IMR-90 (cell line): ENCODE results near the gene APIP. TPM values are rescaled to one million over a fixed set of nuclear protein-coding genes. Genes with fewer than 3 reads are reported as not detected.

Source experiments
- ATAC-seq: fragments of 200-7000 bp; cut with Tn5 transposase; 2 replicates; pipeline ENCODE4 v1.9.1; 2020; ENCODE audit warnings: low read depth, mild to moderate bottlenecking, moderate library complexity
- BruUV-seq: library from RNA; stranded (reverse); fragments of 400-500 nt; replicated peaks from 2 replicates; lab custom pipeline; 2021; lab: Mats Ljungman, UMichigan
- CTCF ChIA-PET: fragments of 300-600 bp; formaldehyde crosslinking; extraction: SDS; loops from one replicate; lab custom pipeline; 2021; ENCODE audit warnings: antibody characterized with exemption; lab: Yijun Ruan, JAX
- POLR2A ChIA-PET: fragments of 300-600 bp; sonication (Branson Sonifier 250); formaldehyde crosslinking; loops from one replicate; lab custom pipeline; 2022; ENCODE audit warnings: antibody characterized with exemption; ENCODE audit not compliant: unreplicated experiment; lab: Charles Lee
- DNase-seq: peaks from one replicate; pipeline ENCODE4 v3.0.0; 2013
- H2AFZ ChIP-seq: replicated peaks from 2 replicates; pipeline ENCODE3; 2013; ENCODE audit warnings: low read length, mild to moderate bottlenecking; ENCODE audit not compliant: poor library complexity
- H2AK5ac ChIP-seq: 2 replicates; pipeline ENCODE4 v1.6.1; 2013; ENCODE audit warnings: low read depth, low read length, inconsistent platforms
- H2AK9ac ChIP-seq: replicated peaks from 2 replicates; pipeline ENCODE3; 2013; ENCODE audit warnings: mild to moderate bottlenecking, low read depth, low read length, moderate library complexity; ENCODE audit not compliant: poor library complexity
- H2BK120ac ChIP-seq: 2 replicates; pipeline ENCODE4 v1.6.1; 2013; ENCODE audit warnings: low read depth, low read length, inconsistent platforms
- H2BK15ac ChIP-seq: 3 replicates; pipeline ENCODE4 v1.6.1; 2013; ENCODE audit warnings: low read depth, low read length, inconsistent platforms
- H2BK20ac ChIP-seq: 2 replicates; pipeline ENCODE4 v1.6.1; 2013; ENCODE audit warnings: low read depth, mild to moderate bottlenecking, inconsistent platforms, low read length, moderate library complexity
- H2BK5ac ChIP-seq: 2 replicates; pipeline ENCODE4 v1.6.1; 2013; ENCODE audit warnings: mild to moderate bottlenecking, low read depth, low read length, inconsistent platforms; ENCODE audit not compliant: poor library complexity, severe bottlenecking
- H3K14ac ChIP-seq: replicated peaks from 2 replicates; pipeline ENCODE4 v1.6.1; 2013; ENCODE audit warnings: low read depth, low read length, inconsistent platforms
- H3K18ac ChIP-seq: 2 replicates; pipeline ENCODE4 v1.6.1; 2013; ENCODE audit warnings: low read depth, low read length, control low read depth
- H3K23ac ChIP-seq: 2 replicates; pipeline ENCODE4 v1.6.1; 2013; ENCODE audit warnings: low read depth, low read length, inconsistent platforms
- H3K27ac ChIP-seq: 2 replicates; pipeline ENCODE4 v1.5.1; 2013; ENCODE audit warnings: mild to moderate bottlenecking, control low read depth, low read length; ENCODE audit not compliant: insufficient read depth
- H3K27me3 ChIP-seq: 2 replicates; pipeline ENCODE4 v1.6.1; 2013; ENCODE audit warnings: low read length; ENCODE audit not compliant: control insufficient read depth, insufficient read depth
- H3K36me3 ChIP-seq: 2 replicates; pipeline ENCODE4 v1.6.1; 2013; ENCODE audit warnings: low read length, mixed read lengths; ENCODE audit not compliant: control insufficient read depth, insufficient read depth
- H3K4ac ChIP-seq: 2 replicates; pipeline ENCODE4 v1.6.1; 2013; ENCODE audit warnings: low read depth, low read length, inconsistent platforms
- H3K4me1 ChIP-seq: 2 replicates; pipeline ENCODE4 v1.6.1; 2013; ENCODE audit warnings: low read length, mixed read lengths; ENCODE audit not compliant: control insufficient read depth, insufficient read depth
- H3K4me2 ChIP-seq: 2 replicates; pipeline ENCODE4 v1.6.1; 2013; ENCODE audit warnings: low read depth, mild to moderate bottlenecking, control low read depth, low read length, moderate library complexity
- H3K4me3 ChIP-seq: 2 replicates; pipeline ENCODE4 v1.5.1; 2013; ENCODE audit warnings: low read depth, mild to moderate bottlenecking, control low read depth, low read length, moderate library complexity; ENCODE audit not compliant: insufficient read depth
- H3K56ac ChIP-seq: 2 replicates; pipeline ENCODE4 v1.6.1; 2013; ENCODE audit warnings: low read length, inconsistent platforms; ENCODE audit not compliant: insufficient read depth; ENCODE audit errors: extremely low read depth
- H3K79me1 ChIP-seq, 2 experiments: 2 replicates each; pipeline ENCODE4 v1.6.1; 2013; ENCODE audit warnings: low read length in 2 of 2, inconsistent platforms in 1 of 2, low read depth in 1 of 2
- H3K9ac ChIP-seq: 2 replicates; pipeline ENCODE4 v1.6.1; 2013; ENCODE audit warnings: low read depth, low read length, control low read depth
- H3K9me1 ChIP-seq: 2 replicates; pipeline ENCODE4 v1.6.1; 2013; ENCODE audit warnings: low read length, inconsistent platforms; ENCODE audit not compliant: insufficient read depth
- H3K9me3 ChIP-seq: 2 replicates; pipeline ENCODE4 v1.6.1; 2013; ENCODE audit warnings: low read length; ENCODE audit not compliant: control insufficient read depth, insufficient read depth
- H4K20me1 ChIP-seq: 2 replicates; pipeline ENCODE4 v1.6.1; 2013; ENCODE audit warnings: low read length, inconsistent platforms; ENCODE audit not compliant: insufficient read depth
- H4K5ac ChIP-seq: 2 replicates; pipeline ENCODE4 v1.6.1; 2013; ENCODE audit warnings: mild to moderate bottlenecking, low read depth, low read length, control low read depth
- H4K8ac ChIP-seq, 2 experiments: 2 replicates each; pipeline ENCODE4 v1.6.1; 2013; ENCODE audit warnings: low read depth in 2 of 2, low read length in 2 of 2, control low read depth in 1 of 2, inconsistent platforms in 1 of 2
- H4K91ac ChIP-seq: 2 replicates; pipeline ENCODE4 v1.6.1; 2013; ENCODE audit warnings: low read depth, low read length, inconsistent platforms; ENCODE audit not compliant: insufficient read depth
- BHLHE40 ChIP-seq: fragments of 150-350 bp; IDR thresholded peaks from 2 replicates; pipeline ENCODE4 v1.6.1; 2016; ENCODE audit warnings: mild to moderate bottlenecking, low read depth, low read length
- CEBPB ChIP-seq: IDR thresholded peaks from 2 replicates; pipeline ENCODE4 v1.6.1; 2012; ENCODE audit warnings: low read depth, low read length, improper control_type of control experiment
- CHD1 ChIP-seq: IDR thresholded peaks from 2 replicates; pipeline ENCODE4 v1.6.1; 2012; ENCODE audit warnings: low read depth, low read length, improper control_type of control experiment
- CTCF ChIP-seq: conservative IDR thresholded peaks from 2 replicates; pipeline ENCODE4 v1.5.1; 2012; ENCODE audit warnings: mild to moderate bottlenecking, low read depth, low read length, improper control_type of control experiment
- FOS ChIP-seq: fragments of 150-350 bp; IDR thresholded peaks from 2 replicates; pipeline ENCODE4 v1.6.1; 2016; ENCODE audit warnings: low read depth, low read length
- MAZ ChIP-seq: IDR thresholded peaks from 2 replicates; pipeline ENCODE4 v1.6.1; 2012; ENCODE audit warnings: low read depth, mild to moderate bottlenecking, low read length, improper control_type of control experiment, moderate library complexity, borderline replicate concordance
- MXI1 ChIP-seq: IDR thresholded peaks from 2 replicates; pipeline ENCODE4 v1.6.1; 2012; ENCODE audit warnings: low read depth, mild to moderate bottlenecking, low read length, moderate library complexity, borderline replicate concordance
- NFE2L2 ChIP-seq: fragments of 150-350 bp; IDR thresholded peaks from 2 replicates; pipeline ENCODE4 v1.6.1; 2016; ENCODE audit warnings: low read depth, mild to moderate bottlenecking, low read length
- POLR2A ChIP-seq: IDR thresholded peaks from 2 replicates; pipeline ENCODE4 v1.6.1; 2012; ENCODE audit warnings: mild to moderate bottlenecking, low read depth, low read length
- RAD21 ChIP-seq: IDR thresholded peaks from 2 replicates; pipeline ENCODE4 v1.6.1; 2012; ENCODE audit warnings: low read length, improper control_type of control experiment
- RCOR1 ChIP-seq: IDR thresholded peaks from 2 replicates; pipeline ENCODE4 v1.6.1; 2012; ENCODE audit warnings: mild to moderate bottlenecking, low read length, improper control_type of control experiment; ENCODE audit not compliant: insufficient replicate concordance
- RFX5 ChIP-seq: IDR thresholded peaks from 2 replicates; pipeline ENCODE4 v1.8.0; 2012; ENCODE audit warnings: low read depth, mild to moderate bottlenecking, low read length, moderate library complexity
- SMC3 ChIP-seq: fragments of 150-350 bp; IDR thresholded peaks from 2 replicates; pipeline ENCODE4 v1.6.1; 2016; ENCODE audit warnings: low read depth, mild to moderate bottlenecking, antibody characterized with exemption, low read length, moderate library complexity
- WGBS, 2 experiments: methylation state at CpG; one replicate each; pipeline versions ENCODE4 v1.1.5 to v1.1.7; 2013; ENCODE audit warnings: missing lambda C conversion rate in 2 of 2; ENCODE audit not compliant: insufficient read length in 1 of 2; ENCODE audit errors: extremely low coverage in 2 of 2; 5-methylcytosine and 5-hydroxymethylcytosine counted together
- dilution Hi-C: fragments of 300-500 bp; cut with HindIII; formaldehyde crosslinking; loops from one replicate; pipeline ENCODE4 v1.14.3; 2018; ENCODE audit warnings: low sequenced_read_pairs; ENCODE audit not compliant: unreplicated experiment
- in situ Hi-C: fragments of 300-500 bp; cut with MboI; formaldehyde crosslinking; loops from 3 replicates; pipeline ENCODE4 v1.14.3; 2019; ENCODE audit warnings: low sequenced_read_pairs, inconsistent platforms, mixed read lengths
- intact Hi-C: fragments of 100-400 bp; cut with micrococcal nuclease; formaldehyde crosslinking; loops from 2 replicates; pipeline ENCODE4 v1.10.0; 2022
- polyA plus RNA-seq, 3 experiments: library from polyadenylated mRNA; depleted of rRNA; stranded (reverse); fragments of >200 nt; gene quantifications; 2 replicates each; pipeline ENCODE4 v1.2.3, GENCODE V29; 2012; ENCODE audit warnings: low replicate concordance in 1 of 3
- total RNA-seq: library from RNA; depleted of rRNA; stranded (reverse); fragments of >200 nt; gene quantifications from 2 replicates; pipeline ENCODE4 v1.2.3, GENCODE V29; 2012
- TF ChIP-seq, protein P1 (sequence below): fragments of 150-350 bp; IDR thresholded peaks from 2 replicates; pipeline ENCODE4 v1.6.1; 2017; ENCODE audit warnings: mild to moderate bottlenecking, antibody characterized with exemption, low read length, low read depth

APIP gene
- total and polyA plus RNA-seq, 2 of the 4 experiments (the other 2 are of a cell fraction): 9.9 to 16.6 TPM

DNA sequence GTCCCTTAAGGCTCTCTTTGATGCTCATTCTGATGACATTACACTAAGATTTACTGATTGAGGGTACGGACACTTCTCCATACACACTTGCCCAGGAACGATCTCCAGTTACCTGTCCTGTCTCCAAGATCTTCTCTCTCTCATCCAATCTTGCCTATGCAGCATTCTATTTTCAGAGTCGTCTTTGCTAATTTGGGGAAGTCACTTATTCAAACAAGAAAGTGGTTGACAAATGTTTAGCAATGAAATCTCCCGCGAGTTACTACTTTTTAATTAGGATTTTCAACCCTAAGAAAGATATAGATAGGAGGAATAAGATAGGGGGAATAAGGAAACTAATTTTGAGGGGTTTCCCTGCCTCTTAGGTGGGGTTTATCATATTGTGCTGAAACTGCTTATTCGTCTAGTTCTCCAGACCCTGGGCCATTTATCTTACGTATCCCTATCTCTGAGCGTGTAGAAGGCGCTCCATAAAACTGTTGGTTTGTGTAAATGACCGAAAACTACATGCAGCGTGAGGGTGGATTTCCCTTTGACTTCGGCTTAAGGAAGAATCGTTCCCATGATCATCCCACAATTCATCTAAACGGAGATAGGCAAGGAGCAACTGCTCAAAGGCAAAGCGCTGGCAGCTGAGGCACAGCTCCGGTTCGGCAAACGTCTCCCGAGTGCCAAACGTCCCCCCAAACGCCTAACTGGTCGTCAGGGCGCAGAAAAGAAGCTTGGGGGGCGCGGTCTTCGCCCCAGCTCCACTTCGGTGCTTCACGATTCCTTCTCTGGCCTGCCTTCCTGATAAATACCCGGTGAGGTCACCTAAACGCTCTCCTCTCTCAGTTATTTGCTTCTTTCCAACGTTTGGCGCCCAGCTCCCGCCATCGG is 804 bp downstream of the APIP start:
- peak overlapping the region; percentile 92 for H3K4me2 ChIP-seq
- peaks cover 7% of the 10 kb centered on the region; the same call in 1 of the 2 replicates for H3K4me1 ChIP-seq
- CTCF ChIA-PET: interaction anchor here (0.6 kb wide), 1 partner anchor 519 kb away, joined by 3 read pairs; no protein-coding TSS in a partner anchor
- H2AFZ ChIP-seq: peak overlapping the region; percentile 99
- H3K18ac ChIP-seq: peak overlapping the region; percentile 46
- ATAC-seq (peak; percentile 0), DNase-seq (peak; percentile 40)
- POLR2A ChIA-PET: interaction anchor here (0.5 to 1.3 kb wide), 4 partner anchors 12 to 561 kb away, joined by 3 to 4 read pairs (median 3); no protein-coding TSS in a partner anchor
- H3K9ac ChIP-seq: peak overlapping the region; percentile 95
- peak overlapping the region; percentile 94 for H3K27ac ChIP-seq
- peak overlapping the region; percentile 66 to 93 for H4K8ac ChIP-seq
- peak overlapping the region; percentile 90 for H3K56ac ChIP-seq
- TSS peak; percentile 19 for BruUV-seq
- no peaks in the 10 kb centered on the region; the same call in 1 of the 2 replicates for H3K9me1 ChIP-seq
- dilution Hi-C loops (no loop called here), in situ Hi-C loops (no loop called here), intact Hi-C loops (no loop called here)
- peak overlapping the region; percentile 1; the same call in 2 of the 3 replicates for H2BK15ac ChIP-seq
- H3K14ac ChIP-seq: peak overlapping the region; percentile 90
- H2BK120ac ChIP-seq: peak overlapping the region; percentile 94
- peak overlapping the region; percentile 86 for H3K4ac ChIP-seq
- H3K23ac ChIP-seq: peak overlapping the region; percentile 92
- H3K79me1 ChIP-seq: peaks cover 27 to 78% of the 10 kb centered on the region in 2 experiments
- H2BK5ac ChIP-seq: peak overlapping the region; percentile 90
- H4K91ac ChIP-seq: peak overlapping the region; percentile 91
- H2AK5ac ChIP-seq: peak overlapping the region; percentile 87
- no peaks in the 10 kb centered on the region for H3K36me3 ChIP-seq
- WGBS, 2 experiments: 9% methylated on average over 10 of the region's 34 CpGs; no CpG with 5 or more reads in 1 of the 2 experiments
- no peak overlapping the region; the same call in 1 of the 2 replicates for H2BK20ac ChIP-seq
- H3K27me3 ChIP-seq: no peaks in the 10 kb centered on the region
- TF ChIP-seq CHD1 (no peak), RFX5 (no peak), RAD21 (no peak), MXI1 (no peak), CTCF (no peak), NFE2L2 (no peak), RCOR1 (no peak), POLR2A (no peak), SMC3 (no peak), FOS (no peak), BHLHE40 (no peak), CEBPB (no peak), MAZ (no peak)
- TF ChIP-seq, protein P1, sequence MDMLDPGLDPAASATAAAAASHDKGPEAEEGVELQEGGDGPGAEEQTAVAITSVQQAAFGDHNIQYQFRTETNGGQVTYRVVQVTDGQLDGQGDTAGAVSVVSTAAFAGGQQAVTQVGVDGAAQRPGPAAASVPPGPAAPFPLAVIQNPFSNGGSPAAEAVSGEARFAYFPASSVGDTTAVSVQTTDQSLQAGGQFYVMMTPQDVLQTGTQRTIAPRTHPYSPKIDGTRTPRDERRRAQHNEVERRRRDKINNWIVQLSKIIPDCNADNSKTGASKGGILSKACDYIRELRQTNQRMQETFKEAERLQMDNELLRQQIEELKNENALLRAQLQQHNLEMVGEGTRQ: no peak
- H3K9me3 ChIP-seq: no peaks in the 10 kb centered on the region
- H3K4me3 ChIP-seq: peak overlapping the region; percentile 88
- H4K5ac ChIP-seq: peak overlapping the region; percentile 83
- peak overlapping the region; percentile 91 for H2AK9ac ChIP-seq
- H4K20me1 ChIP-seq: no peaks in the 10 kb centered on the region
